Colonic mucosa (tissue), 4 donors: Measurements from ENCODE around the gene GRK4. TPM values are rescaled to one million over a fixed set of nuclear protein-coding genes. Genes with fewer than 3 reads are reported as not detected.

Source experiments
- DNase-seq: peaks from one replicate; pipeline ENCODE4 v3.0.0-alpha.2; 2020
- H3K27ac ChIP-seq: fragments of 200-600 bp; one replicate; pipeline ENCODE4 v1.8.0; 2021
- H3K27me3 ChIP-seq: fragments of 200-600 bp; one replicate; pipeline ENCODE4 v1.8.0; 2021
- H3K36me3 ChIP-seq: fragments of 200-600 bp; one replicate; pipeline ENCODE4 v1.8.0; 2021
- H3K4me1 ChIP-seq: fragments of 200-600 bp; one replicate; pipeline ENCODE4 v1.8.0; 2021; ENCODE audit warnings: mild to moderate bottlenecking
- H3K4me3 ChIP-seq: fragments of 200-600 bp; one replicate; pipeline ENCODE4 v1.8.0; 2021
- H3K9ac ChIP-seq, 2 donors: one replicate each; pipeline ENCODE4 v1.7.0; 2013; ENCODE audit warnings: control low read depth in 2 of 2, low read depth in 2 of 2, low read length in 2 of 2
- H3K9me3 ChIP-seq: fragments of 200-600 bp; one replicate; pipeline ENCODE4 v1.8.0; 2021
- intact Hi-C: fragments of 100-400 bp; cut with DNase I; formaldehyde crosslinking; loops from one replicate; pipeline ENCODE4 v1.14.1; 2022
- total RNA-seq, 2 donors: library from RNA; stranded (reverse); fragmentation: NEBNext Ultra II Directional in 1 of 2; extraction: Animal tissue kit (Norgen Biotek cat#: 25700) in 1 of 2; gene quantifications; one replicate each; pipeline ENCODE4 v1.2.1, GENCODE V29; 2021
- TF ChIP-seq, protein P1 (sequence below): fragments of 200-600 bp; IDR thresholded peaks from one replicate; pipeline ENCODE4 v1.8.0; 2022; ENCODE audit warnings: antibody characterized with exemption, mild to moderate bottlenecking
- donor health status: healthy.
- donor health status: DM: no; HTN: no; CAD: no.
- donor health status: DM: no; HTN: no; CAD: no.

The GRK4 gene
- total RNA-seq, 2 donors from 2014 or later, result 0.77 to 1.7 TPM

DNA sequence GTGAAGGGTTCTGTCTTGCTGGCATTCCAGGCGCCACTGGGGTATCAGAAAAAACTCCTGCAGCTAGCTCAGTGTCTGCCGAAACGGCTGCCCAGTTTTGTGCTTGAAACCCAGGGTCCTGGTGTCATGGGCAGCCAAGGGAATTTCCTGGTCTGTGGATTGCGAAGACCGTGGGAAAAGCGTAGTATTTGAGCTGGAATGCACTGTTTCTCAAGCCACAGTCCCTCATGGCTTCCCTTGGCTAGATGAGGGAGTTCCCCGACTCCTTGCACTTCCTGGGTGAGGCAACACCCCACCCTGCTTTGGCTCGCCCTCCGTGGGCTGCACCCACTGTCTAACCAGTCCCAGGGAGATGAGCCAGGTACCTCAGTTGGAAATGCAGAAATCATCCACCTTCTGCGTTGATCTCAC, 40.2 kb upstream of the GRK4 start:
- no peaks in the 10 kb centered on the region for H3K9me3 ChIP-seq
- H3K36me3 ChIP-seq, result peaks cover 13% of the 10 kb centered on the region
- no peaks in the 10 kb centered on the region for H3K4me1 ChIP-seq
- no peak for DNase-seq
- TF ChIP-seq, protein P1, sequence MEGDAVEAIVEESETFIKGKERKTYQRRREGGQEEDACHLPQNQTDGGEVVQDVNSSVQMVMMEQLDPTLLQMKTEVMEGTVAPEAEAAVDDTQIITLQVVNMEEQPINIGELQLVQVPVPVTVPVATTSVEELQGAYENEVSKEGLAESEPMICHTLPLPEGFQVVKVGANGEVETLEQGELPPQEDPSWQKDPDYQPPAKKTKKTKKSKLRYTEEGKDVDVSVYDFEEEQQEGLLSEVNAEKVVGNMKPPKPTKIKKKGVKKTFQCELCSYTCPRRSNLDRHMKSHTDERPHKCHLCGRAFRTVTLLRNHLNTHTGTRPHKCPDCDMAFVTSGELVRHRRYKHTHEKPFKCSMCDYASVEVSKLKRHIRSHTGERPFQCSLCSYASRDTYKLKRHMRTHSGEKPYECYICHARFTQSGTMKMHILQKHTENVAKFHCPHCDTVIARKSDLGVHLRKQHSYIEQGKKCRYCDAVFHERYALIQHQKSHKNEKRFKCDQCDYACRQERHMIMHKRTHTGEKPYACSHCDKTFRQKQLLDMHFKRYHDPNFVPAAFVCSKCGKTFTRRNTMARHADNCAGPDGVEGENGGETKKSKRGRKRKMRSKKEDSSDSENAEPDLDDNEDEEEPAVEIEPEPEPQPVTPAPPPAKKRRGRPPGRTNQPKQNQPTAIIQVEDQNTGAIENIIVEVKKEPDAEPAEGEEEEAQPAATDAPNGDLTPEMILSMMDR, result no peak
- intact Hi-C loops, result no loop called here
- H3K27me3 ChIP-seq, result no peaks in the 10 kb centered on the region
- no peak overlapping the region for H3K4me3 ChIP-seq
- no peak overlapping the region for H3K27ac ChIP-seq
- no peak overlapping the region for H3K9ac ChIP-seq

DNA sequence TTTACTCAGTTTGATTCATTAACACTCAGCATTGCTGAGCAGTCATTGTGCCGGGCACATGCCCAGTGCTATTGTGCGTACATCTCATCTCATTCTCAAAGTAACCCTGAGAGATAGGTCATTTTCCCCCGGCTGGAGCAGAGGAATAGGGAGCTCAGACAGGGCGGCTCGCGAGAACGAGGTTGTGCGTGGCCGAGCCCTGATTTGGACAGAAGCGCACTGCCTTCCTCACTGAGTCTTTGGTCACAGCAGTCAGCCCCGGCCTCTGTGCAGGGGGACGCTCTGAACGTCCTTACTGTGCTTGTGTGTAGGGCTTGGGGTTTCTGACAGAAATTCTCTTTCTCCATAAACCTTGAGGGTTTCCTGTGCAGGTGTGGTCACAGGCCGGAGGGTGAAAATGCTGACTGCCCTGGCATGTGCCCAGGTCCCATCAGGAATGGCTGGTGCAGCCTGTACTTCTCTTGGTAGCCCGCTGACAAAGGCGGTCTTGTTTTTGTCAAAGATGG, 39.6 kb upstream of the GRK4 start:
- H3K9ac ChIP-seq, result no peak overlapping the region
- TF ChIP-seq, protein P1, result no peak
- H3K36me3 ChIP-seq, result peaks cover 13% of the 10 kb centered on the region
- no peak for DNase-seq
- no peaks in the 10 kb centered on the region for H3K9me3 ChIP-seq
- no peaks in the 10 kb centered on the region for H3K4me1 ChIP-seq
- no peak overlapping the region for H3K4me3 ChIP-seq
- no peaks in the 10 kb centered on the region for H3K27me3 ChIP-seq
- H3K27ac ChIP-seq, result no peak overlapping the region
- intact Hi-C loops, result no loop called here

DNA sequence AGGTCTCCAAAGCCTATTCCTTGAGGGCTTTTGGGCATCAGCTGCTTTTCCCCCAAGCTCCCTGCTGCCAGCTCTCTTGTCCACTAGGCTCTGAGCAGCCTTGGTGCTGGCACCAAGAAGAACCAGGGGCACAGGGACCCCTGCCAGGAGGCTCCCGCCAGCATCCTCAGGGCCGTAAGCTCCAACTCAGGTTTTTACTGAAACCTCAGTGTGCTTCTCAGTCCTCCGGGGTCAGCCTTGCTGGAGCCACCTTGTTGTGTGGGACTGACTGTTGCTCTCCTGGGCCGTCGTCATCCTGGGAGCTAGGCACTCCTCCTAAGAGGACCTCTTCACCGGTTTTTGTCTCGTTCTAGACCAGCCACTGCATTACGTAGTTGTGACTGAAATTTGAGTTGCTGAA, 39.1 kb upstream of the GRK4 start:
- Histone ChIP-seq H3K4me1 (no peaks in the 10 kb centered on the region), H3K9me3 (no peaks in the 10 kb centered on the region), H3K27ac (no peak overlapping the region), H3K27me3 (no peaks in the 10 kb centered on the region), H3K4me3 (no peak overlapping the region), H3K36me3 (peaks cover 13% of the 10 kb centered on the region), H3K9ac (no peak overlapping the region)
- DNase-seq, result no peak
- TF ChIP-seq, protein P1, result no peak
- intact Hi-C loops, result no loop called here

DNA sequence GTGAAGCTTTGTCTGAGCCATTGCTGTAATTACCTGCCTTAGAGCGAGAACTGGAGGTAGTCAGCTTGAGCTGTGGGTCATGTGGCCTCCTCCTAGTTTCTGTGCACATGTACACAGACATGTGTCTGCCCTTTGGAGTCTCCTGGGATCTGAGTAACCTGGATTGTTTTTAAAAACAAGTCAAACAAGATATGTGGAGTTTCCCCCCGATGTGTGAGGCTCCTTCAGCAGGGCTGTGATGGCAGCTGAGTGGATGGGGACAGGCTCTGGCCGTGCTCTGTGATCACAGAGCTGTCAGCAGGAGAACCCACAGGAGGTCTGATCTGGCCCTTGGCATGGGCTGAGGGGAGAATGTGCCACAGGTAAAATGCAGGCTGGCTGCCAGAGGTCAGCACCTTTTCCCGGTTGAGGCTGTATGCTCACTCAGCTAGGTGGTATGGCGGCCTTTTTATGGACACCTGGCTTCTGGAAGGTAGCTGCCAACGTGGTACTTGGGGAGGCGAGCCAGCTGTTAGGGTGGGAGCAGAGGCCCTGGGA, 38.5 kb upstream of the GRK4 start:
- no peak overlapping the region for H3K9ac ChIP-seq
- peaks cover 13% of the 10 kb centered on the region for H3K36me3 ChIP-seq
- H3K9me3 ChIP-seq, result no peaks in the 10 kb centered on the region
- intact Hi-C loops, result no loop called here
- no peak for DNase-seq
- no peaks in the 10 kb centered on the region for H3K27me3 ChIP-seq
- no peaks in the 10 kb centered on the region for H3K4me1 ChIP-seq
- no peak overlapping the region for H3K4me3 ChIP-seq
- TF ChIP-seq, protein P1, result no peak
- H3K27ac ChIP-seq, result no peak overlapping the region

DNA sequence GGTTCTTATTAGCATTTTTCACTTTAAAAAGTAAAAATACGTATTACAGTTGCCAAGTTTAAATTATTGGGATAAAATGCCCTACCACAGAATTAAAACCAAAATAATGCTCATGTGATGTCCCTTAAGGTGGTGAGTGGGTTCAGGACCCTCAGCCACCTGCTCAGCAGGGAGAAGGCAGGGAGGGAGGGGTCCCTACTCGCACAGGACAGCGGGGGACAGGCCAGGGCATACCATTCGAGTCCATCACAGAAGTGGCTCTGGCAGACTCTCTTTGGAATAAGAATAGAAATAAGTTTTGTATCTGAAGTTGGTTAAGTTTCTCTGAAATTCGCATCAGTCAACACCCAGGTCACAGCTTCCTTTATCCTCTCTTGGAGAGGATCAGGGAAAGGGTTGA, 37.9 kb upstream of the GRK4 start:
- Histone ChIP-seq H3K9ac (no peak overlapping the region), H3K27me3 (no peaks in the 10 kb centered on the region), H3K27ac (no peak overlapping the region), H3K4me3 (no peak overlapping the region), H3K9me3 (no peaks in the 10 kb centered on the region), H3K36me3 (peaks cover 13% of the 10 kb centered on the region), H3K4me1 (no peaks in the 10 kb centered on the region)
- TF ChIP-seq, protein P1, result no peak
- intact Hi-C loops, result no loop called here
- DNase-seq, result no peak
